ENCODE results near the gene XAF1. TPM values are rescaled to one million over a fixed set of nuclear protein-coding genes. Genes with fewer than 3 reads are reported as not detected.
A peak's percentile ranks its signal among the peaks of the same experiment; 100 is the strongest.
"Not testable (repeated sequence)": the region's sequence is repeated elsewhere in the genome, so short reads cannot be mapped to it uniquely, and the experiment has no call there.

The XAF1 gene, protein sequence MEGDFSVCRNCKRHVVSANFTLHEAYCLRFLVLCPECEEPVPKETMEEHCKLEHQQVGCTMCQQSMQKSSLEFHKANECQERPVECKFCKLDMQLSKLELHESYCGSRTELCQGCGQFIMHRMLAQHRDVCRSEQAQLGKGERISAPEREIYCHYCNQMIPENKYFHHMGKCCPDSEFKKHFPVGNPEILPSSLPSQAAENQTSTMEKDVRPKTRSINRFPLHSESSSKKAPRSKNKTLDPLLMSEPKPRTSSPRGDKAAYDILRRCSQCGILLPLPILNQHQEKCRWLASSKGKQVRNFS
- 15.2 TPM for polyA plus RNA-seq (ENCODE audit: insufficient read length)

DNA sequence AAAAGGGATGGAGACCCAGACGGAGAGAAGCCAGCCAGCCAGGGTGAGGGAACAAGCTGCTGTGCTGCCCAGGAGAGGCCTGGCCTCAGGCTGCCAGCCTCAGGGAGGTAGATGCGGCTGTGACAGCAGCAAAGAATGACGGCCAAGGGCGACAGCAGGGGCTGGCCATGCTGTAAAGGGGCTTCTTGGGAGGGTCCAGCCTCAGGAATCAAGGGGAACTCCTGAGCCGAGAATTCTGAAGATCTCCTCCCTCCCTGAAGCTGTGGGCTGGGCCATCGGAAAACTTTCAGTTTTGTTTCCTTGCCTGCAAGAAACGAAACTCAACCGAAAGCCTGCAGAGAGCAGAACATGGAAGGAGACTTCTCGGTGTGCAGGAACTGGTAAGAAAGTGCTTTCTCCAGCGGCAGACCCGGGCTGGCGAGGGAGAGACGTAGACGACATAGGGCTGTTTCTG is at the start of gene XAF1:
Gene XAF1 (plus strand): TSS at position 316 of the 454 bp plus-strand sequence. CDS start 33 bp downstream, at position 349.
- DNase-seq: peak; percentile 59

DNA sequence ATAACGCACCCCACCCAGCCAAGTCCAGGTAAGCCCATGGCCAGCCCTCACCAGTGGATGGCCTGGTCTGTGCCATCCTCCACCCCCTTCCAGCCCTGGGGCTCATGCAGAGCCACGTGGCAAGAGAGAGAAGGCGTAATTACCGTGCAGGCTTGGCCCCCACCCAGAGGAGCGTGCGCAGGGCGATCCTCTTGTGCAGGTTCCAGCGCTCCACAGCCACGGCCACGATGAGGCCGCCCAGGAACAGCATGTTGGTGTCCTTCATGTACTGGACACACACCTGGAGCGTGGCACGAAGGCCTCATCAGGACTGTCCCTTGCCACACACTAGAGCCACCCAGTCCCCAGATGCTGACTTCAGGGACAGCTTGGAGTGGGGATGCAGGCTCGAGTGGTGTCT is 49.3 kb upstream of the XAF1 start:
- DNase-seq: no peak

DNA sequence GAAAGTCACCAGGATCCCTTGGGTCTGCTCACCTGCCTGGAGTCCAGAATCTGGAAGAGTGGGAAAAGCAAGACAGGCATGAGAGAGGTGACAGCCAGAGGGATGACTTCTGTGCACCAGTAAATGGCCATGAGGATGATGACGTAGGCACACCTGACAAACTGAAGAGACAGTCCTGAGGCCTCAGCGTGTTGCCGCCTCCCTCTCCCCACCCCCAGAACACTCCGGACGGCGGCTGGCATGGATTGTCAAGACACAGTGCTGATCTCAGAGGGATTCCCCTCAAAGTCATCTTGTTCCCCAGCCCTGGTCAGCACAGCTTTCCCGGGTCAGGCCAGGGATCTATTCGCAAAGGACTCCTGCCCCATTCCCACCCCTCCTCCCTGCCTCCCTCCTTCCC is 48.9 kb upstream of the XAF1 start:
- DNase-seq: no peak

DNA sequence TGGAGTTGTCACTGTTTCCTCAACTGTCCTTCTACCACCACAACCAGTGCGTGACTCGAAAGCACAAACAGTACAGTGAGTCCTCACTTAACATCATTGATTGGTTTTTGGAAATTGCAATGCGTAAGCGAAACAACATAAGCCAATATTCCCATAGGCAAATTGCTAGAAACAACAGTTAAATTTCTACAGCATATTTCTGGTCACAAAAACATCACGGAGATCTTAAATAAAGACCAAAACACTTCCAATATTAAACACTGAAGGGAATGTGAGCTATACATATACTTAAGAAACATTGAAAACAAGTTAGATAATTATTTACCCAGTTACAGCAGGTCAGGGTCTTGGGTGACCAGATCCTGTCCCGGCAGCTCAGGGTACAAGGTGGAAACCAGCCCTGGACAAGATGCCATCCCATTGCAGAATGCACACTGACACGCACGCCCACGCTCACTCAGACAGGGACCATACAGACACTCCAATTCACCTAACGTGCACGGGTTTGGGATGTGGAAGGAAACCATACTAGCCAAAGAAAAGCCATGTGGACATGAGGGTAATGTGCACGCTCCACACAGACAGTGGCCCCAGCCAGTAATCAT is 47.4 kb upstream of the XAF1 start:
- no peak for DNase-seq

DNA sequence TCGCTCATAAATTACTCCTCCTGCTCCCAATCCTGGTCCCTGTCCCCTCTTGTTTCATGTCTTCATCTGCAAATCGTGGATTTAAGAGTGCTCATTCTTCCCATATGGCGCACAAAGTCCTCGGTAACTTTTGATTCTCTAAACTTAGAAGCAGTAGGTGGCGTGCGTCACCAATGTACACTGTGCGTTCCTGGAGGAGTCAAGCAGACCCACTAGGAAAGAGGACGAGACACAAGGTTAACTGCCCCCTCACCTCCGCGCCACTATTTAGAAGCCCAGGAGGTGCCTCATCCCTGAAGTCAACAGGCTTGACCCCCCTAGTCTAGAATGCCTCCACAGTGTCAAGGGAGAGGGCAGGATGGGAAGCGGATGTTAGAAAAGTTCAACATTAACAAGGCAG is 45.5 kb upstream of the XAF1 start:
- DNase-seq: no peak

DNA sequence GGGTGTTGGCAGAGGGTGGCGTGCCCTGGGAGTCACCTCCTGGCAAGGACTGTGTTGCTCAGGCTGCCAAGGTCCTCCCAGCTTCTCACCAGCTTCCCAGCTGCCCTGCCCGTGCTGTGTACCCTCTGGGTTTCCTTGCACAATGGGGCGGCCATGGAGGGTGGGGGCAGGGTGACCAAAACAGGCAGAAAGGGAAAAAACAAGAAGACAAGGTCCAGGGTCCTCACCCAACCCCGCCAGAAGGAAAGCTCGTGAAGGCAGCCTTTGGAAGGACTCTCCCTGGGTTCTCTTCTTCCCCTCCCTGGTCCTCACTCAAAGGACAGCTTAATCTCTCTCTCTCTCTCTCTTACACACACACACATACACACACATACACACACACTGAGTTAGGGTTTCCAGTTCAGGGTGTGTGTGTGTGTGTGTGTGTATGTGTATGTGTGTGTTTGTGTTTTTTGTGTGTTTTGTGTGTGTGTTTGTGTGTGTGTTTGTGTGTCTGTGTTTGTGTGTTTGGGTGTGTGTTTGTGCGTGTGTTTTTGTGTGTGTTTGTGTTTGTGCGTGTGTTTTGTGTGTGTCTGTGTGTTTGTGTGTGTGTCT is 44.7 kb upstream of the XAF1 start:
- DNase-seq: no peak

DNA sequence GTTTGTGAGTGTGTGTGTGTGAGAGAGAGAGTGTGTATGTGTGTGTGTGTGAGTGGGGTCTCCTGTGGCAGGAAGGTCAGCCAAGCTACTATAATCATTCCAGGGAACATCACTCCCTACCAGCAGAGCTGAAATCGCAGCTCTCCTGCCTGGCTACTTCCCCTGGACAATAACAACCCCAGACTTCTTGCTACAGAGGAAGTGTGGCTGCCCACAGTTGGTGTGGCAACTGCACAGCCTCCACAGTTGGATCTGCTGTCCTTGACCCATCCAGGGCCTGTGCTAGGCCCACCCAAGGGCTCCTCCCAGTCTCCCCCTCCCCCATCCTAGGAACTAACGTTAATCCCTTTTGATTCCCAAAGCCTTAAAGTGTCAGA is 44.2 kb upstream of the XAF1 start:
- DNase-seq: no peak

DNA sequence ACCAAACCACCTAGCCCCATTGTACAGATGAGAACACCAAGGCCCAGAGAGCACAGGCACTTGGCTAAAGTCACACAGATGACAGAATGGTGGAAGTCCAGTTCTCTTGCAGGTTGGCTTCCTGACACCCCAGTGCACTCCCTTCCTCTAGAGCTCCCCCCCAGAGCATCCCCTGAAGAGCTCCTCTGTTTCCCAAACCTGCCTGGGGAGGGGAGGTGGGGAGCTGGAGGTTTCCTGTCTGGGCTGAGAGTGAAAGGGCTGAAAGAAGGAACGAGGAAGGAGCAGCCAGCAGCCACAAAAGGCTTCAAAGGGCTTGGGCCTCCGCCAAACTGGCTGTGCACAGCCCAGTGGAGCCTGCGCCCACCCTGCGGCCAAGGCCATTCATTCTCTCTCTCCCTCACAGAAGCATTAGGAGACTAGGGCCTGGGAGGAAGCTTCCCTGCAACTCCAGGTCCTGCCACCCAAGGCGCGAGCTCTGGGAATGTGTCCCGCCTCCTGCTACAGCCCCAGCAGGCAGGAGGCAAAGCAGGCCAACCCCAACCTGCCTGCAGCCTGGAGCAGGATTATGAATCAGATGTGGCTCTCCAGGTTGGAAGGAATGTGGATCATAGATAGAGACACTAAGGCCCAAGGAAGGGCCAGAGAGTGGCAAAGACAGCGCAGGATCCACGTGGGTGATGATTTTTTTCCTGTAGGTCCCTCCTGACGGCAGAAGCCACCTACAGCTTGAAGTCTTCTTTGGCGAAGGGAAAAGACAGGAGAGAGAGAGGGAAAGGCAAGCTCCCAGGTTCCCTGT is 43.6 kb upstream of the XAF1 start:
- DNase-seq: no peak

DNA sequence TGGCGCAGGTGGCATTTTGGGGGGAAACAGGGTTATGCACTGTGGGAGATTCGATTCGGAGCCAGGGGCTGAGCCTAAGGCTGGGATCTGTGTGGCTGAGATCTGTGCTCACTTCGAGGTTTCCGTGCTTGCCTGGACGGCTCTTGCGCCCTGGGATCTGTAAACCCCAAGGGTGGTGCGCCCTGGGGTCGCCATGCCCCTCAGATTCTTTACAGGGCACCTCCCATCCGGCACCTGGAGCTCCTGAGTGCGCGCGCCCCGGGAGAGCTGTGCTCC is 43.1 kb upstream of the XAF1 start:
- DNase-seq: no peak

DNA sequence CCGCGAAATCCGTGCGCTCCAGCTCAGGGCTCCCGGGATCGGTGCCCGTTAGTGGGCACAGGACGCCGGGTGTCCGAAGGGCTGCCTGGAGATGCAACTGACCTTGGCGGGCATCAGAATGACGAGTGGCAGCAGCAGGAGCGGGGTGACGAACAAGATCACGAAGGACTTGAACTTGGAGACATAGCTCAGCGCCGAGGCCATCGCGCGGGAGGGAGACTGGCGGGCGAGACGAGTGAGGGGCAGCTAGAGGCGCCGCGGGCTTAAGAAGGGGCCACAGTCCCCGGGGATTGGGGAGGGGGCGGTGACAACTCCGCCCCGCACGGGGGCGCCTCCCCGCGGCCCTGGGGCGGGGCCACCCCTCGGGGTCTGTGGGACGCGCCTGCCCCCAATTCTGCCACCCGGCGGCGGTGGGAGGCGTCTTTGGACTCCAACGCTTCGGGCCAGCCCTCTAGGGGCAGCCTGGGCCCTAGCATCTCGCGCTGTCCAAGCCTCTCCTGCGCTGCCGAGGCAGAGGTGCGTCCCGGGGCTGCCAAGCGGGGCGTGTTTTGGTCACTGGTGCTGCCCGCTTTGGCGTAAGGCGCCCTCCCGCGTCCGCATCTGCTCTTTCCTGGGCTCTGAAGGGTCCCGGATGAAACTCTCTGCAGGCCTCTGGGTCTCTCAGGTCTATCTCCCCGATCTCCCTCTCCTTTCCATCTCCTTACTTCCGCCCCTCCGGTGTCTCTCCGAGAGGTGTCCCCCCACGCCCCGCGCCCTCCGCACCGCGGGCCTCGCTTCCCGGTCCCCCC is 42.5 kb upstream of the XAF1 start, which contains the start of gene SLC13A5:
Gene SLC13A5 (minus strand): TSS at position 240 of the 788 bp plus-strand sequence. CDS start 36 bp downstream, at position 204.
- no peak for DNase-seq

DNA sequence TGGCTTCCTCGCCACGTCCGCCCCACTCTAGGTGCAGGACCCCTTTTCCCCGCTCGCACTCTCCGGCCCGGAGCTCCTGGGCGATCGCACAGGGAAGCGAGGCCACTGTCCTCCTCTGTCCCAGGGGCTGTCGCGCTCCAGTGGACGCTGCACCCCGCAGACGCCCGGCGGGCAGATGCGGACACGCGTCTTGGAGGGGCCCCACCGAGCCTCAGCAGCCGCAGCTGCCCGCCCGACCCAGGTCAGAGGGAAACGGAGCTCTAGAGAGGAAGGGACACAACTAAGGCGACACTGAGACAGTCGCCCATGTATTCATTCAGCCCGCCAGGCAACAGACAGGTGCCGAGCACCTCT is 42.0 kb upstream of the XAF1 start:
- no peak for DNase-seq

DNA sequence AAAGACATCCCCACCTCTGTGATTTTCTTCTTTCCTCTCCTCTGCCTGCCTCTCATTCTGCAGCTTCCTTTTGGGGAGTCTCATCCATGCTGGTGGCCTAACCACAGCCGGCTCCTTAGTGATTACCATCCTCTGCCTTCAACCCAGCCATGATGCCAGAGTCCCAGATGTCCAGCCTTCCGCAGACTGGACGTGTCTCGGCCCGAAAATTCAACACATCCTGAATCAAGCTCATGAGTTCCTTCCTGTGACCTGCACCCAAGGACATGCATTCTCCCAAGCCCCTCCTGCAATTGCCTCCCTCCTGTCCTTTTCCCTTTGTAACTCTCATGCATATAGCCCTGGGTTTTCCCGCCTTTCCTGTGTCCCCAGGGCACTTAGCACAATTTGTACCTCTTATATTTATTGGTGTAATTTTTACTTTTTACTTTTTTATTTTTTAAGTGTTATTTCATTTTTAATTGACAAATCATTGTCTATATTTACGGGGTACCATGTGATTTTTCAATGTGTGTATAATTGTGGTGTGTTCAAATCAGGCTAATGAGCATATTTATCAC is 41.5 kb upstream of the XAF1 start:
- DNase-seq: no peak

DNA sequence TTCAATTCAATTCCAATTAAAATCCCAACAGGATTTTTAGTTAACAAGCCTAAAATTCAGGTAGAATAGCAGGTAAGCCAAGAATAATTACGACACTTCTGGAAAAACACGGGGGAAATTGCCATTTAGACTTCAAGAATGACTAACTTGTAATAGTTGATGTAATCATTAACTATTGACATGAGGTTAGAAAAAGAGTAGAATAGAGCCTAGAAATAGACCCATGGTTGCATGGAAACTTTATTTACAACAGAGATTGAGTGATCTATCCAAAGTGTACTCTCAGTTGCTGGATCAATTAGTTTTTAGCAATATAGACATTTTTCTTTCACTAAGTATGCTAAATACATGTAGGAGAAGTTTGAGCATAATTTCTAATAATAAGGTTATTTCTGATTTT is 39.1 kb upstream of the XAF1 start:
- DNase-seq: no peak

DNA sequence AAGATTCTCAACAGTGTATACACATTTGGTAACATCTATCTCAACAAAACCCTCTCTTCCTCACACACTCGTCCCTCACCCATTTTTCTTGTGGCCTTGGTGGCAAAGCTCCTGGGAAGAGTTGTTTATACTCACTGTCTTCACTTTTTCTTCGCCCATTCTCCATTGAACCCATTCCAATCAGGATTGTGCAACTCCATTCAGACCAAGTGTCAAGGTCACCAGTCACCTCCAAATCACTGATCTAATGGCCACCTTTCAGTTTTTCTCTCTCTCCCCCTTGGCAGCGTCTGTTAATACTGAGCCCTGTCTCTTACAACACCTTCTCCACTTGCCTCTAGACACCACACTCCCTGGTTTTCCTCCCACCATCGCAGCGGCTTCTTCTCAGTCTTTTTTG is 34.1 kb upstream of the XAF1 start:
- DNase-seq: no peak

DNA sequence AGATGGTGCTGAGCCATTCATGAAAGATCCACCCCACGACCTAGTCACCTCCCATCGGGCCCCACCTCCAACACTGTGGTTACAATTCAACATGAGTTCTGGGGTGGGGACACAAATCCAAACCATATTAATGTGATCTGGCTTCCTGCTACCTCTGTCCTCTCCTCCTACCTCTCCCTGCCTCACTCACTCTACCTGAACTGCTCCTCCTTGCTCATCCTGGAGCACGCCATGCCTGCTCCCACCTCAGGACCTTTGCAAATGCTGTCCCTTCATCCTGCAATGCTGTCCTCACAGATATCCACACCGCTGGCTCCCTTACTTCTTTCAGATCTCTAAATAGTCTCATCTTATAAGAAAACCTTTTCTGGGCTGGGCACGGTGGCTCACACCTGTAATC is 31.8 kb upstream of the XAF1 start:
- DNase-seq: no peak

DNA sequence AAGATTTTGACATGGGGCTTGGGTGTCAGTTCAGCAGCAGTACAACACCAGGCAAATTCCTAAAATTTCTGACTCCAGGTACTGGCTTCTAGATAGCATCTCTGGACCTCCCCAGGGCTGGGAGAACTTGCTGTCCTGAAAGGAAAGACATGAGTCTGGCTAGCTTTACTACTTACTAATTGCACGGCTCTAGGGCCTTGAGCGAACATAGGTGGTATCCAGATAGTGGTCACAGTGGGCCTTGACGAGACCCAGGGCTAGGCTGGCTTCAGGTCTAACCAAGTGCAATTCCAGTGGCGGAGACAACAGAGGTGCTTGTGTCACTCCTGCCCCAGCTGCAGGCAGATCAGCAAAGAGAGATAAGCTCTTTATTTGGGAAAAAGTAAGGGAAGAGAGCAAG is 26.3 kb upstream of the XAF1 start:
- no peak for DNase-seq

DNA sequence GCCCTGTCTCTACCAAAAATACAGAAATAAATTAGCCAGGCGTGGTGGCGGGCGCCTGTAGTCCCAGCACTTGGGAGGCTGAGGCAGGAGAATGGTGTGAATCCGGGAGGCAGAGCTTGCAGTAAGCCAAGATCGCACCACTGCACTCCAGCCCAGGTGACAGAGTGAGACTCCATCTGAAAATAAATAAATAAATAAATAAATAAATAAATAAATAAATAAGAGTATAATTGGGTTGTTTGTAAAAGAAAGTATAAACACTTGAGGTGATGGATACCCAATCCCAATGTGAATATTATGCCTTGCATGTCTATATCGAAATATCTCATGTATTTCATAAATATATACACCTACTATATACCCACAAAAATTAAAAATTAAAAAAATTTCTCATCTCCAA is 9.2 kb upstream of the XAF1 start:
- DNase-seq: not testable (repeated sequence)

DNA sequence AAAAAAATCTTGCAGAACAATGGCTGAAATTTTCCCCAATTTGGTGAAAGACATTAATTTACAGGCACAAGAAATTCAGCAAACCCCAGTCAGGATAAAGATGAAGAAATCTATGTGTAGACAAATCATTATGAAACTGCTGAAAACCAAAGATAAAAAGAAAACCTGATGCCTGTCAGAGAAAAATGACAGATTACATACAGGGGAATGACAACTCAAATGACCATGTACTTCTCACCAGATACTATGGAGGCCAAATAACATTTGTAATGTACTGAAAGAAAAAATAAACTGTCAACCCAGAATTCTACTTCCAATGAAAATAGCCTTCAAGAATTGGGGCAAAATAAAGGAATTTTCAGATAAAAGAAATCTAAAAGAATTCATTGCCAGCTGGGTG is 7.2 kb upstream of the XAF1 start:
- DNase-seq: no peak

DNA sequence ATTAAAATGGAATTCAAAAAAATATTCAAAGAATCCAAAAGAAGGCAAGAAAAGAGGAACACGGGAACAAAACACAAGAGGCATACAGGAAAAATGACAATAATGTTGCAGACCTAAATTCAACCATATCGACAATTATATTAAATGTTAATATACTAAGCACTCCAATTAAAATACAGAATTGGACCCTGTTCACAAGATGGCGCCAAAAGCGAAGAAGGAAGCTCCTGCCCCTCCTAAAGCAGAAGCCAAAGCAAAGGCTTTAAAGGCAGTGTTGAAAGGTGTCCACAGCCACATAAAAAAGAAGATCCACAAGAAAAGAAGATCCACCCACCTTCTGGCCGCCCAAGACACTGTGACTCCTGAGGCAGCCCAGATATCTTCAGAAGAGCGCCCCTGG is 6.3 kb upstream of the XAF1 start:
- no peak for DNase-seq

DNA sequence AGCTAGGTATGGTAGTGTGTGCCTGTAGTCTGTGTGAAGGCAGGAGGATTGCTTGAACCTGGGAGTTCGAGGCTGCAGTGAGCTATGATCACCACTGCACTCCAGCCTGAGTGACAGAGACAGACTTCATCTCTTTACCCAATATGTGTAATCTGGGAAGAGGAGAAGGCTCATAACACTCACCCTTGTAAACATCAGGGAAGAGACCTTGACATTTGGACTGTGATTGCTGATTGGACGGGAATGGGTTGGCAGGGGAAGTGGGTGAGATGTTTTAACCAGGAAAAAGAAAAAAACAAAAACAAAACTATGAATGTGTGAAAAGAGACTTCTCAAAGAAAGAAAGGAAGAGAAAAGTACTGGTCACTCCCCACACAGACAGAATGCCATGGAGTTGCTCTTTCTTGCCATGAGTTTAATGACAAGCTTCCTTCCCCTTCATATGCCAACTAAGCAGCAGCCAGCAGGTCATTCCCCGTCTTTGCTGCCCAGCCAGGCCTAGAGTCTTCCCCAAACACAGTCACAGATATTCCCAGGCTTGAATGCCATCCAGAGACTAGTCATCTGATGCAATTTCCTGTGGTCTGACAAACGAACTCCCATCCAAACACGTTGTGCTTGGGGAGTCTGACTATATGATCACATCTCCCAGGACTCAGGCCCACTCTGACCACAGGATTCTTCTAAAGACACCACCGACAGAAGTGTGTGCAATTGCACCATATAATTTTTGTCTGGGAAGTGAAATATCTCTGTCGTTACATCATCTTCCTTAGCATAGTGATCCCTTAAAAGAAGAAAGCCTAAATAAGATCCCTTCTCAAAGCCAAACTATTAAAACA is 3.6 kb upstream of the XAF1 start:
- DNase-seq: peak; percentile 28

DNA sequence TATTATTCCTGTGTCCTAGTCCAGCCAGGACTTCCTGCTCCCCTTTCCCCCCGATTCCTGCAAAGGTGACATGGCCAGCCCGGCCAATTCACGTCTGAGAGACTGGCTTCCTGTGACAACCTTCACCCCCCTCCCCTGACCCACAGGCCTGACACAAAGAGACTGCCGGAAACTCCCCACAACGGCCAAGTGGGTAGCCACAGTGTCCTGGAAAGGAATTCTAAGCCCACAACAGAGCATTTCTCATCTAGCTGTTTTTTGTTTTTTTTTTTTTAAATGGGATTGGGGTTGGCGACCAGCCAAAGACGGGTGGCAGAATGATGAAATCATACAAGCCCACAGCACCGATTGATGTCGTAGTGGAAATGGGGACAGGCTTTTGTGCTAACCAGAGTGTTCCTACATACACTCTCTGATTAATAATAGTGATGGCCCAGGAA is 2.8 kb upstream of the XAF1 start:
- DNase-seq: no peak

All from hindlimb muscle (tissue), 1 donor.